Measurements from ENCODE around the gene LEAP2.

The LEAP2 gene

GRCh38 chr5:132873119-132873929, at the start of gene LEAP2:
Gene LEAP2 (plus strand): TSS chr5:132873668. CDS start chr5:132873695, 27 bp downstream.
- in situ Hi-C loops (cut with MboI; ENCODE audit: low sequenced_read_pairs), result no loop called here

- in situ Hi-C loops (cut with MboI; ENCODE audit: low sequenced_read_pairs), result no loop called here
These were observed 49.0 kb upstream of the LEAP2 start for GRCh38 chr5:132824426-132824825.

- in situ Hi-C loops (cut with MboI; ENCODE audit: low sequenced_read_pairs), result no loop called here
These were observed 48.2 kb upstream of the LEAP2 start for GRCh38 chr5:132825033-132825833.

GRCh38 chr5:132825834-132826391, 47.6 kb upstream of the LEAP2 start:
- in situ Hi-C loops (cut with MboI; ENCODE audit: low sequenced_read_pairs), result no loop called here

- in situ Hi-C loops (cut with MboI; ENCODE audit: low sequenced_read_pairs), result no loop called here
These were observed 46.9 kb upstream of the LEAP2 start for GRCh38 chr5:132826424-132827082.

- in situ Hi-C loops (cut with MboI; ENCODE audit: low sequenced_read_pairs), result no loop called here
These were observed 45.4 kb upstream of the LEAP2 start for GRCh38 chr5:132827943-132828673.

- in situ Hi-C loops (cut with MboI; ENCODE audit: low sequenced_read_pairs), result no loop called here
These were observed 44.5 kb upstream of the LEAP2 start for GRCh38 chr5:132828846-132829494.

- in situ Hi-C loops (cut with MboI; ENCODE audit: low sequenced_read_pairs), result no loop called here
These were observed 43.6 kb upstream of the LEAP2 start for GRCh38 chr5:132829742-132830435.

- in situ Hi-C loops (cut with MboI; ENCODE audit: low sequenced_read_pairs), result no loop called here
These were observed 42.9 kb upstream of the LEAP2 start, which contains the start of gene SHROOM1 for GRCh38 chr5:132830436-132831094. Gene SHROOM1 (minus strand): TSS chr5:132830647. CDS start chr5:132826140, 4,507 bp downstream.

- in situ Hi-C loops (cut with MboI; ENCODE audit: low sequenced_read_pairs), result no loop called here
These were observed 42.2 kb upstream of the LEAP2 start for GRCh38 chr5:132831095-132831860.

GRCh38 chr5:132832612-132833011, 40.9 kb upstream of the LEAP2 start:
- in situ Hi-C loops (cut with MboI; ENCODE audit: low sequenced_read_pairs), result no loop called here

GRCh38 chr5:132834057-132834456, 39.4 kb upstream of the LEAP2 start:
- in situ Hi-C loops (cut with MboI; ENCODE audit: low sequenced_read_pairs), result no loop called here

- in situ Hi-C loops (cut with MboI; ENCODE audit: low sequenced_read_pairs), result no loop called here
These were observed 36.6 kb upstream of the LEAP2 start for GRCh38 chr5:132836852-132837251.

GRCh38 chr5:132837868-132838267, 35.6 kb upstream of the LEAP2 start:
- in situ Hi-C loops (cut with MboI; ENCODE audit: low sequenced_read_pairs), result no loop called here

GRCh38 chr5:132838516-132839282, 34.8 kb upstream of the LEAP2 start:
- in situ Hi-C loops (cut with MboI; ENCODE audit: low sequenced_read_pairs), result no loop called here

GRCh38 chr5:132839426-132840301, 33.8 kb upstream of the LEAP2 start:
- in situ Hi-C loops (cut with MboI; ENCODE audit: low sequenced_read_pairs), result no loop called here

All from hTERT RPE-1 (cell line).